Measurements from ENCODE around the gene MNAT1.
"Not testable (repeated sequence)": the region's sequence is repeated elsewhere in the genome, so short reads cannot be mapped to it uniquely, and the experiment has no call there.

The MNAT1 gene

GRCh38 chr14:60882219-60882618 is 147.7 kb downstream of the MNAT1 start:
- ChIA-PET CTCF (no interaction called here), POLR2A (ENCODE audit: low non-redundant PET) (no interaction called here)
- DNase-seq (ENCODE audit: low spot score) = no peak
- no peak overlapping the region for H3K27ac ChIP-seq
- TF ChIP-seq, protein P1, sequence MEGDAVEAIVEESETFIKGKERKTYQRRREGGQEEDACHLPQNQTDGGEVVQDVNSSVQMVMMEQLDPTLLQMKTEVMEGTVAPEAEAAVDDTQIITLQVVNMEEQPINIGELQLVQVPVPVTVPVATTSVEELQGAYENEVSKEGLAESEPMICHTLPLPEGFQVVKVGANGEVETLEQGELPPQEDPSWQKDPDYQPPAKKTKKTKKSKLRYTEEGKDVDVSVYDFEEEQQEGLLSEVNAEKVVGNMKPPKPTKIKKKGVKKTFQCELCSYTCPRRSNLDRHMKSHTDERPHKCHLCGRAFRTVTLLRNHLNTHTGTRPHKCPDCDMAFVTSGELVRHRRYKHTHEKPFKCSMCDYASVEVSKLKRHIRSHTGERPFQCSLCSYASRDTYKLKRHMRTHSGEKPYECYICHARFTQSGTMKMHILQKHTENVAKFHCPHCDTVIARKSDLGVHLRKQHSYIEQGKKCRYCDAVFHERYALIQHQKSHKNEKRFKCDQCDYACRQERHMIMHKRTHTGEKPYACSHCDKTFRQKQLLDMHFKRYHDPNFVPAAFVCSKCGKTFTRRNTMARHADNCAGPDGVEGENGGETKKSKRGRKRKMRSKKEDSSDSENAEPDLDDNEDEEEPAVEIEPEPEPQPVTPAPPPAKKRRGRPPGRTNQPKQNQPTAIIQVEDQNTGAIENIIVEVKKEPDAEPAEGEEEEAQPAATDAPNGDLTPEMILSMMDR (conservative IDR thresholded peaks at IDR 0.05; ENCODE audit: low read depth) = no peak

DNA sequence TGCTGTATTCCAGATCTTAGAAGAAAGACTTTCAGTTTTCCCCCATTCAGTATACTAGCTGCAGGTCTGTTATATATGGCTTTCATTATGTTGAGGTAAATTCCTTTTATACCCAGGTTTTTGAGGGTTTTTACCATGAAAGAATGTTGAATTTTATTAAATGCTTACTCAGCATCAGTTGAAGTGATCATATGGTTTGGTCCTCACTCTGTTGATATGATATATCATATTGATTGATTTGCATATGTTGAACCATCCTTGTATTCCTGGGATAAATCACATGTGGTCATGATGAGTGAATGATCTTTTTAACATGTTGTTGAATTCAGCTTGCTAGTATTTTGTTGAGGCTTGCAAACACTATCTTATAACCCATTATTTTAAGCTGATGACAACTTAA is 149.6 kb downstream of the MNAT1 start:
- no peak for DNase-seq (ENCODE audit: low spot score)
- H3K27ac ChIP-seq = no peak overlapping the region
- TF ChIP-seq, protein P1 (conservative IDR thresholded peaks at IDR 0.05; ENCODE audit: low read depth) = no peak
- CTCF ChIA-PET = no interaction called here
- POLR2A ChIA-PET (ENCODE audit: low non-redundant PET) = no interaction called here

- POLR2A ChIA-PET (ENCODE audit: low non-redundant PET); DNase-seq (ENCODE audit: low spot score); H3K27ac ChIP-seq; CTCF ChIA-PET: not testable (repeated sequence)
These were observed 156.1 kb downstream of the MNAT1 start for GRCh38 chr14:60890636-60891035.

- DNase-seq (ENCODE audit: low spot score) = no peak
- POLR2A ChIA-PET (ENCODE audit: low non-redundant PET) = no interaction called here
- CTCF ChIA-PET = no interaction called here
- no peak overlapping the region for H3K27ac ChIP-seq
- TF ChIP-seq, protein P1 (conservative IDR thresholded peaks at IDR 0.05; ENCODE audit: low read depth) = no peak
These were observed 159.3 kb downstream of the MNAT1 start for GRCh38 chr14:60893911-60894310.

GRCh38 chr14:60904381-60904780 is 169.8 kb downstream of the MNAT1 start:
- H3K27ac ChIP-seq = no peak overlapping the region
- ChIA-PET POLR2A (ENCODE audit: low non-redundant PET) (no interaction called here), CTCF (no interaction called here)

DNA sequence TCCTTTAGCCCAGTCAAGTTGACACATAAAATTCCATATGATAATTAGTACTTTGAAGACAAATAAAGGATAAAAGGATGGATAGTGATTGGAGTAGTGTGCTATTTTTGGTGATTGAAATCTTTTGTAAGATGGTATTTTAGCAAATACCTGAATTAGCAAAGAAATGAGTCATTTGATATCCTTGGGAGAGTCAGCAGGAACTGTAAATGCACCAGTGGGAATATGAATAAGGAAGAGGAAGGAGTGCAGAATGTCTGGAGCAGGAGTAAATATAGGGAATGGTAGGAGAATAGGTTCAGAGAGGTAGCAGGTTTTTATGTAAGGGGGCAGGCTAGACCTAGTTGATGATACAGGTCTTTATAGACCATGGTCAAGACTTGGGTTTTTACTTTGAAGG is 171.4 kb downstream of the MNAT1 start:
- ChIA-PET POLR2A (ENCODE audit: low non-redundant PET) (no interaction called here), CTCF (no interaction called here)
- TF ChIP-seq, protein P1 (conservative IDR thresholded peaks at IDR 0.05; ENCODE audit: low read depth) = no peak
- no peak for DNase-seq (ENCODE audit: low spot score)
- no peak overlapping the region for H3K27ac ChIP-seq

More at GRCh38 chr14:60904381-60904780, 169.8 kb downstream of the MNAT1 start:
- DNase-seq (ENCODE audit: low spot score) = no peak
- TF ChIP-seq, protein P1 (conservative IDR thresholded peaks at IDR 0.05; ENCODE audit: low read depth) = no peak

GRCh38 chr14:60915781-60916180 is 181.2 kb downstream of the MNAT1 start:
- H3K27ac ChIP-seq = no peak overlapping the region
- ChIA-PET POLR2A (ENCODE audit: low non-redundant PET) (no interaction called here), CTCF (interaction anchor here (0.5 to 0.7 kb wide), 2 partner anchors 10 to 309 kb away, joined by 3 read pairs; no protein-coding TSS in a partner anchor)
- no peak for DNase-seq (ENCODE audit: low spot score)
- TF ChIP-seq, protein P1 (conservative IDR thresholded peaks at IDR 0.05; ENCODE audit: low read depth) = no peak

Data from RWPE1 (cell line).